MCF 10A (cell line): Measurements from ENCODE around the gene HTRA3. TPM values are rescaled to one million over a fixed set of nuclear protein-coding genes. Genes with fewer than 3 reads are reported as not detected.
A peak's percentile ranks its signal among the peaks of the same experiment; 100 is the strongest.

Experiments used
- BruUV-seq: library from RNA; stranded (reverse); fragments of 400-500 nt; replicated peaks from 2 replicates; lab custom pipeline; 2021; lab: Mats Ljungman, UMichigan
- CTCF ChIA-PET: fragments of 300-600 bp; sonication (Branson Sonifier 250); formaldehyde crosslinking; extraction: SDS; loops from one replicate; lab custom pipeline; 2021; ENCODE audit warnings: antibody characterized with exemption, inconsistent platforms; lab: Yijun Ruan, JAX
- POLR2A ChIA-PET: fragments of 300-600, 350-650 bp; sonication (Branson Sonifier 250); formaldehyde crosslinking; extraction: SDS; loops from one replicate; lab custom pipeline; 2020; ENCODE audit warnings: antibody characterized with exemption, inconsistent platforms; lab: Yijun Ruan, JAX
- DNase-seq: peaks from one replicate; pipeline ENCODE4 v3.0.0-alpha.2; 2018; ENCODE audit not compliant: unreplicated experiment
- H3K27ac Mint-ChIP-seq: one replicate; pipeline ENCODE4 v1.8.0; 2022; ENCODE audit warnings: mild to moderate bottlenecking, low read depth, mixed read lengths; ENCODE audit not compliant: unreplicated experiment
- H3K27me3 Mint-ChIP-seq: one replicate; pipeline ENCODE4 v1.8.0; 2022; ENCODE audit warnings: mixed read lengths; ENCODE audit not compliant: insufficient read depth, unreplicated experiment
- H3K36me3 Mint-ChIP-seq: one replicate; pipeline ENCODE4 v1.8.0; 2022; ENCODE audit warnings: mild to moderate bottlenecking, moderate library complexity, mixed read lengths; ENCODE audit not compliant: insufficient read depth, unreplicated experiment
- H3K4me1 Mint-ChIP-seq: one replicate; pipeline ENCODE4 v1.8.0; 2022; ENCODE audit warnings: mixed read lengths; ENCODE audit not compliant: insufficient read depth, unreplicated experiment
- H3K4me3 Mint-ChIP-seq: one replicate; pipeline ENCODE4 v1.8.0; 2022; ENCODE audit warnings: mild to moderate bottlenecking, moderate library complexity, mixed read lengths; ENCODE audit not compliant: unreplicated experiment
- H3K9me3 Mint-ChIP-seq: one replicate; pipeline ENCODE4 v1.8.0; 2022; ENCODE audit warnings: mixed read lengths; ENCODE audit not compliant: unreplicated experiment
- CTCF ChIP-seq: fragments of 200-600 bp; IDR thresholded peaks from one replicate; pipeline ENCODE4 v1.8.0; 2022; ENCODE audit warnings: antibody characterized with exemption, mild to moderate bottlenecking; ENCODE audit not compliant: unreplicated experiment
- intact Hi-C: fragments of 100-400 bp; cut with micrococcal nuclease; formaldehyde crosslinking; loops from 2 replicates; pipeline ENCODE4 v1.14.1; 2022
- total RNA-seq: library from RNA; stranded (reverse); gene quantifications from 2 replicates; pipeline ENCODE4 v1.2.3, GENCODE V29; 2022

The HTRA3 gene
- total RNA-seq, 1 experiment from 2014 or later, result not detected

DNA sequence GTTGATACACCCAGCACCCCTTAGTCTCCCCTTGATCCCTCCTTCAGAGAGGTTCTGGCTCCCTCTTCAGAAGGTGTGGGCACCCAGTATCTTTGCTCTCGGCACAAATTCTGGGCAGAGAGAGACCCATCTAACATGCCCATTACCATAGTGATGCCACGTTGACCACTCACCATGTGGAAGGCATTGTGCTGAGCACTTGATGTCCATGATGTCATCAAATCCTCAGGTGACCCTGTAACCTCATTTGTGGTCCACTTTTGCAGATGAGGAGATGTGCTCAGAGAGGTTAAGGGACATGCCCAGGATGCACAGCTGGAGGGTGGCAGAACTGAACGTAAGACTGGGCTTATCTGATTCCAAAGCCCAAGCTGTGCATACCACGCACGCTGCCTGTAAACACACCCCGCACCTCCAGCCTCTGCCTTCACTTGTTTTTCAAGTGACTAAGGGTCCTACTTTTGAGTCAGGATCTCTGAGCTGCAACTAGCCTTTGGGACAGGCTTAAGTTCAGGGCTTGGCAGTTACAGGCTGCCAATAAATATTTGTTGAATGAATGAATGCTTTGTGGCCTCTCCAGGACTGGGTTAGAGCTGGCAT is 55.2 kb downstream of the HTRA3 start:
- ChIA-PET CTCF (interaction anchor here (1.1 to 1.4 kb wide), 2 partner anchors 57 to 148 kb away, joined by 3 to 6 read pairs; no protein-coding TSS in a partner anchor), POLR2A (interaction anchor here (1.1 kb wide), 1 partner anchor 9 kb away, joined by 4 read pairs; no protein-coding TSS in a partner anchor)
- H3K27me3 Mint-ChIP-seq, result no peaks in the 10 kb centered on the region
- no peak overlapping the region for H3K4me3 Mint-ChIP-seq
- no peak for TF ChIP-seq CTCF
- peak; percentile 18 for DNase-seq
- H3K9me3 Mint-ChIP-seq, result peaks cover 6% of the 10 kb centered on the region
- no peak overlapping the region for H3K27ac Mint-ChIP-seq
- peaks cover 11% of the 10 kb centered on the region for H3K4me1 Mint-ChIP-seq
- no peaks in the 10 kb centered on the region for H3K36me3 Mint-ChIP-seq
- intact Hi-C loops, result no loop called here
- no TSS peak for BruUV-seq

GRCh38 chr4:8325291-8325973 is 55.9 kb downstream of the HTRA3 start:
- intact Hi-C loops, result no loop called here
- POLR2A ChIA-PET, result interaction anchor here (1.1 kb wide), 1 partner anchor 10 kb away, joined by 4 read pairs; no protein-coding TSS in a partner anchor

DNA sequence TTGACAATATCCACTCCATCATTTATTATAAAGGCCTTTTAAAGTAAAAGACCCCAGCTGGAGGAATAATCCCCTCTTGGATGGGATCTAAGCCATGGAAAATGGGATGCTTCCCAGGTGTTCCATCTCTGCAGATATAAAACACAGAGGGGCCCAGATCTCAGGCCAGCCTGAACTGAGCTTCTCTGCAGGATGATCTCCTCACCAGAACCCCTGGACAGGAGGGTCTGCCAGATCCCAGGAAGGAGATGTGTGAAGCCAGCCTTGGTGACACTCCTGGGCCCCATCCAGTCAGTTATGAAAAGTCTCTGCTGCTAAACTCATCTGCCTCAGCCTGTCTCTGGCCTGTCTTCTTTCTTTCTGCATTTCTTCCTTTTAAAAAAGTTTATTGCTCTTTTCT is 56.7 kb downstream of the HTRA3 start:
- DNase-seq, result no peak
- Mint-ChIP-seq H3K27me3 (no peaks in the 10 kb centered on the region), H3K36me3 (no peaks in the 10 kb centered on the region), H3K4me1 (peaks cover 11% of the 10 kb centered on the region), H3K9me3 (peaks cover 6% of the 10 kb centered on the region), H3K27ac (no peak overlapping the region), H3K4me3 (no peak overlapping the region)
- intact Hi-C loops, result no loop called here
- CTCF ChIA-PET, result no interaction called here
- POLR2A ChIA-PET, result no interaction called here
- no peak for TF ChIP-seq CTCF
- BruUV-seq, result no TSS peak

More at GRCh38 chr4:8325291-8325973, 55.9 kb downstream of the HTRA3 start:
- Mint-ChIP-seq H3K36me3 (no peaks in the 10 kb centered on the region), H3K4me3 (no peak overlapping the region), H3K4me1 (peaks cover 11% of the 10 kb centered on the region), H3K27ac (no peak overlapping the region), H3K9me3 (peaks cover 6% of the 10 kb centered on the region), H3K27me3 (no peaks in the 10 kb centered on the region)
- CTCF ChIA-PET, result no interaction called here
- DNase-seq, result no peak
- BruUV-seq, result no TSS peak
- TF ChIP-seq CTCF, result no peak

GRCh38 chr4:8328456-8328855 is 58.9 kb downstream of the HTRA3 start:
- Mint-ChIP-seq H3K36me3 (no peaks in the 10 kb centered on the region), H3K4me1 (peaks cover 24% of the 10 kb centered on the region), H3K4me3 (no peak overlapping the region), H3K27me3 (no peaks in the 10 kb centered on the region), H3K27ac (no peak overlapping the region), H3K9me3 (peaks cover 6% of the 10 kb centered on the region)
- BruUV-seq, result no TSS peak
- intact Hi-C loops, result no loop called here
- CTCF ChIA-PET, result interaction anchor here (0.6 to 0.7 kb wide), 2 partner anchors 108 to 484 kb away, joined by 3 to 4 read pairs; no protein-coding TSS in a partner anchor
- TF ChIP-seq CTCF, result no peak
- DNase-seq, result no peak
- POLR2A ChIA-PET, result no interaction called here
